B cell (primary cell): ENCODE results near the gene PKIG. TPM values are rescaled to one million over a fixed set of nuclear protein-coding genes. Genes with fewer than 3 reads are reported as not detected.

ENCODE experiments used
- ATAC-seq: fragments of 200-7000 bp; cut with Tn5 transposase; one replicate; pipeline ENCODE4 v1.10.0; 2021; ENCODE audit warnings: low read depth, mild to moderate bottlenecking, moderate number of reproducible peaks, moderate library complexity
- CTCF ChIA-PET: fragments of 350-600 bp; sonication (Branson Sonifier 250); formaldehyde crosslinking; loops from one replicate; lab custom pipeline; 2021; ENCODE audit warnings: antibody characterized with exemption, inconsistent platforms; lab: Charles Lee
- POLR2A ChIA-PET: fragments of 350-600 bp; sonication (Branson Sonifier 250); formaldehyde crosslinking; loops from one replicate; lab custom pipeline; 2021; ENCODE audit warnings: antibody characterized with exemption; lab: Charles Lee
- DNase-seq: peaks from one replicate; pipeline ENCODE4 v3.0.0; 2013
- H2AFZ ChIP-seq: 2 replicates; pipeline ENCODE4 v1.6.1; 2012; ENCODE audit warnings: mild to moderate bottlenecking, low read depth, low read length; ENCODE audit not compliant: insufficient read depth, poor library complexity, severe bottlenecking
- H3K27ac ChIP-seq, 2 donors: 1 replicate in 1 of 2; 2 replicates in 1 of 2; pipeline ENCODE4 v1.5.1; 2012 to 2013; ENCODE audit warnings: low read length in 2 of 2, mild to moderate bottlenecking in 2 of 2, moderate library complexity in 1 of 2
- H3K27me3 ChIP-seq, 4 experiments: fragments of 200-600 bp in 1 of 4; sonication (generic) in 1 of 4; replicated peaks in 1 of 4; 1 replicate in 2 of 4; 2 replicates in 2 of 4; pipeline versions ENCODE4 v1.6.1 to v1.7.0; 2013 to 2016; ENCODE audit warnings: low read length in 3 of 4, mild to moderate bottlenecking in 2 of 4, mixed read lengths in 1 of 4, moderate library complexity in 1 of 4; ENCODE audit not compliant: insufficient read depth in 4 of 4, control insufficient read depth in 3 of 4; ENCODE audit errors: control extremely low read depth in 1 of 4
- H3K36me3 ChIP-seq, 2 experiments: replicated peaks in 1 of 2; 1 replicate in 1 of 2; 2 replicates in 1 of 2; pipeline versions ENCODE4 v1.6.1 to v1.7.1; 2013; ENCODE audit warnings: low read length in 1 of 2; ENCODE audit not compliant: insufficient read depth in 2 of 2, control insufficient read depth in 1 of 2; ENCODE audit errors: control extremely low read depth in 1 of 2, extremely low read depth in 1 of 2
- H3K4me1 ChIP-seq, 2 donors: fragments of 200-600 bp in 1 of 2; sonication (generic) in 1 of 2; 1 replicate in 1 of 2; 2 replicates in 1 of 2; pipeline versions ENCODE4 v1.5.1 to v1.6.1; 2013 to 2017; ENCODE audit warnings: low read length in 2 of 2; ENCODE audit not compliant: control insufficient read depth in 2 of 2, insufficient read depth in 2 of 2
- H3K4me2 ChIP-seq: replicated peaks from 2 replicates; pipeline ENCODE3; 2012; ENCODE audit warnings: mild to moderate bottlenecking, low read depth, low read length; ENCODE audit not compliant: poor library complexity, severe bottlenecking
- H3K4me3 ChIP-seq, 5 experiments: fragments of 200-600 bp in 1 of 5; sonication (generic) in 1 of 5; 1 replicate in 3 of 5; 2 replicates in 2 of 5; pipeline versions ENCODE4 v1.5.1 to v1.7.0; 2011 to 2016; ENCODE audit warnings: low read length in 4 of 5, mild to moderate bottlenecking in 4 of 5, low read depth in 2 of 5, control low read depth in 1 of 5, moderate library complexity in 1 of 5; ENCODE audit not compliant: insufficient read depth in 1 of 5; ENCODE audit errors: control extremely low read depth in 1 of 5, extremely low read depth in 1 of 5
- H3K79me2 ChIP-seq: fragments of 200-600 bp; sonication (generic); one replicate; pipeline ENCODE4 v1.6.0; 2016; ENCODE audit warnings: low read length; ENCODE audit not compliant: control insufficient read depth, insufficient read depth
- H3K9ac ChIP-seq: fragments of 200-600 bp; sonication (generic); 2 replicates; pipeline ENCODE4 v1.6.1; 2017; ENCODE audit warnings: mild to moderate bottlenecking, low read length, moderate library complexity
- H3K9me3 ChIP-seq, 3 donors: one replicate each; pipeline versions ENCODE4 v1.6.1 to v1.7.1; 2013; ENCODE audit warnings: low read length in 2 of 3; ENCODE audit not compliant: control insufficient read depth in 2 of 3, insufficient read depth in 1 of 3; ENCODE audit errors: control extremely low read depth in 1 of 3
- H4K20me1 ChIP-seq: 2 replicates; pipeline ENCODE4 v1.6.0; 2012; ENCODE audit warnings: mild to moderate bottlenecking, low read length; ENCODE audit not compliant: insufficient read depth, control insufficient read depth, poor library complexity, severe bottlenecking
- H3K27ac Mint-ChIP-seq: one replicate; pipeline ENCODE4 v1.8.0; 2021; ENCODE audit warnings: mixed read lengths
- H3K27me3 Mint-ChIP-seq: one replicate; pipeline ENCODE4 v1.8.0; 2021; ENCODE audit warnings: mixed read lengths
- H3K4me1 Mint-ChIP-seq: one replicate; pipeline ENCODE4 v1.8.0; 2021; ENCODE audit warnings: mixed read lengths
- H3K4me3 Mint-ChIP-seq: one replicate; pipeline ENCODE4 v1.8.0; 2021; ENCODE audit warnings: mixed read lengths
- H3K9me3 Mint-ChIP-seq: one replicate; pipeline ENCODE4 v1.8.0; 2022; ENCODE audit warnings: mixed read lengths; ENCODE audit not compliant: insufficient read depth
- CTCF ChIP-seq: fragments of 200-600 bp; IDR thresholded peaks from one replicate; pipeline ENCODE4 v1.8.0; 2022; ENCODE audit warnings: antibody characterized with exemption, mild to moderate bottlenecking
- EZH2 ChIP-seq: IDR thresholded peaks from 2 replicates; pipeline ENCODE4 v1.6.1; 2012; ENCODE audit warnings: borderline replicate concordance, low read depth, mild to moderate bottlenecking, moderate library complexity, low read length; ENCODE audit not compliant: insufficient read depth, poor library complexity, severe bottlenecking
- WGBS: methylation state at CpG from one replicate; pipeline ENCODE4 v1.1.5; 2013; ENCODE audit warnings: missing lambda C conversion rate; ENCODE audit not compliant: insufficient coverage; 5-methylcytosine and 5-hydroxymethylcytosine counted together
- intact Hi-C: fragments of 100-400 bp; cut with micrococcal nuclease; formaldehyde crosslinking; loops from one replicate; pipeline ENCODE4 v1.10.0; 2022
- polyA plus RNA-seq: library from polyadenylated mRNA; depleted of rRNA; stranded (reverse); fragments of >200 nt; gene quantifications from 2 replicates; pipeline ENCODE4 v1.2.3, GENCODE V29; 2012
- total RNA-seq, 2 donors: library from RNA; stranded (reverse); fragments of 120-200 nt in 1 of 2; gene quantifications; 1 replicate in 1 of 2; 2 replicates in 1 of 2; pipeline versions ENCODE4 v1.2.3 to v1.2.4, GENCODE V29; 2013 to 2022

The PKIG gene
- total and polyA plus RNA-seq, 2 donors (not counting 1 experiment from before 2014, with no cell fraction given) = 128 to 168 TPM

- Mint-ChIP-seq H3K27ac (peak overlapping the region; percentile 87), H3K4me1 (peaks cover 91% of the 10 kb centered on the region), H3K9me3 (no peaks in the 10 kb centered on the region), H3K4me3 (peak overlapping the region; percentile 44), H3K27me3 (no peaks in the 10 kb centered on the region)
- Histone ChIP-seq H3K79me2 (peaks cover 91% of the 10 kb centered on the region), H4K20me1 (no peaks in the 10 kb centered on the region), H3K4me1 (peaks cover 91 to 99% of the 10 kb centered on the region in 2 donors), H3K36me3 (peaks cover 0 to 49% of the 10 kb centered on the region in 2 experiments), H3K27me3 (no peaks in the 10 kb centered on the region), H3K27ac (peak overlapping the region; percentile 46 to 79), H2AFZ (no peak overlapping the region), H3K4me3 (no peak overlapping the region), H3K4me2 (peak overlapping the region; percentile 56), H3K9me3 (no peaks in the 10 kb centered on the region), H3K9ac (peak overlapping the region; percentile 4)
- ChIA-PET POLR2A (no interaction called here), CTCF (interaction anchor here (1.2 to 24.0 kb wide), 3 partner anchors 11 to 35 kb away, joined by 3 to 772 read pairs (median 3); no protein-coding TSS in a partner anchor)
- TF ChIP-seq CTCF (no peak), EZH2 (no peak)
- ATAC-seq (no peak), DNase-seq (no peak)
- intact Hi-C loops = no loop called here
- 84% methylated on average over 2 of the region's 3 CpGs for WGBS
Measured at GRCh38 chr20:44592366-44592765, 10.0 kb downstream of the PKIG start.

- Mint-ChIP-seq H3K27ac (peak overlapping the region; percentile 82), H3K9me3 (no peaks in the 10 kb centered on the region), H3K27me3 (no peaks in the 10 kb centered on the region), H3K4me1 (peaks cover 91% of the 10 kb centered on the region), H3K4me3 (peak overlapping the region; percentile 54)
- ChIA-PET POLR2A (interaction anchor here (0.6 to 1.7 kb wide), 3 partner anchors 8 to 17 kb away, joined by 3 to 7 read pairs (median 4); no protein-coding TSS in a partner anchor), CTCF (interaction anchor here (0.6 to 24.0 kb wide), 9 partner anchors 8 to 205 kb away, joined by 3 to 772 read pairs (median 8); partner anchors contain the start of gene PKIG)
- no peaks in the 10 kb centered on the region for H3K27me3 ChIP-seq
- WGBS = no CpG with 5 or more reads among the region's 2 CpGs
- intact Hi-C loops = loop anchor here (1.0 kb wide), 1 partner anchor 7 kb away; no protein-coding TSS in a partner anchor
- DNase-seq (no peak), ATAC-seq (no peak)
- H3K4me1 ChIP-seq = peaks cover 91 to 99% of the 10 kb centered on the region in 2 donors
- H3K27ac ChIP-seq = peak overlapping the region in 1 of 2 donors; percentile 79
- no peaks in the 10 kb centered on the region for H4K20me1 ChIP-seq
- H3K9ac ChIP-seq = peak overlapping the region; percentile 33
- no peaks in the 10 kb centered on the region for H3K9me3 ChIP-seq
- peaks cover 97% of the 10 kb centered on the region for H3K79me2 ChIP-seq
- H3K4me3 ChIP-seq = no peak overlapping the region
- no peak for TF ChIP-seq CTCF
- TF ChIP-seq EZH2 = no peak
- H3K36me3 ChIP-seq = peaks cover 0 to 58% of the 10 kb centered on the region in 2 experiments
- H2AFZ ChIP-seq = no peak overlapping the region
- peak overlapping the region; percentile 53 for H3K4me2 ChIP-seq
Measured at GRCh38 chr20:44593751-44594150, 11.4 kb downstream of the PKIG start.
